ENCODE results near the gene USP40.

Gene USP40

GRCh38 chr2:233492751-233493150 lies 73.8 kb downstream of the USP40 start:
- no peak for DNase-seq

- DNase-seq = no peak
These were observed 74.5 kb downstream of the USP40 start for GRCh38 chr2:233492078-233492477.

GRCh38 chr2:233491326-233491725 lies 75.3 kb downstream of the USP40 start:
- DNase-seq = no peak

DNA sequence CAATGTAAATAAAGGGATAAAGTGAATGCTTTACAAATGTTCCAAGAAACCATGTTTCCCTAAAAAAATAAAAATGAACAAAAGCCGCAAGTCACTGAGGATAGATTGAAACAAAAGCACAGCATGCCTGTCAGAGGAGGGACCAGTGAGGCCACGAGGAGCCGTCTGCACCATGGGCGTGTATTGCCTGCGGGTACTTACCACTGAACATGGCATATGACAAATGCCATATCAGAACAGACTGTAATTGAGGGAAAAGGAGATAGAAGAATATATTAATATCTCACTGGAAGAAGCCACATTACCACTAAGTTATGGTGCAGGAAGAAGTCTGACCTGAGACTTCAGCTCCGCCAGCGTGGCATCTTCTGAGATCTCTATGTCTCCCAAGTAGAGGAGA lies 75.8 kb downstream of the USP40 start:
- no peak for DNase-seq

DNA sequence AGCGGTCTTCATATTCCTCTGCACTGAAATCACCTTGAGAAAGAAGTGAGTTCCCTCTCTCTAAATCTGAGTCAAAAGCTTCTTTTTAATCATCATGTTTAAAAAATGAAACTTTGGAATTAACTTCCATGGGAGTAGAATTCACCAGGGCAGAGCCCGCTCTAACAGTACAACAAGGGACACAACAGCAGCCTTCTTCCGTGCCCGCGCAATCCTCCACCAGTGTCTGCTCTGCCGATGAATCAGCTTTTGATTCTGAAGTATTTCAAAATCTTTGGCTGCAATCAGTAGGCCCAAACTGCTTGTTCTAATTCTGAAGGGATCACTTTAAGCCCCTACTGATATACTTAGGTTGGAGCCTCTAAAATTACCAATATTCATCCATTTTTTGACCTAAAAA lies 76.9 kb downstream of the USP40 start:
- DNase-seq = no peak

GRCh38 chr2:233489143-233489542 lies 77.4 kb downstream of the USP40 start:
- DNase-seq = no peak

DNA sequence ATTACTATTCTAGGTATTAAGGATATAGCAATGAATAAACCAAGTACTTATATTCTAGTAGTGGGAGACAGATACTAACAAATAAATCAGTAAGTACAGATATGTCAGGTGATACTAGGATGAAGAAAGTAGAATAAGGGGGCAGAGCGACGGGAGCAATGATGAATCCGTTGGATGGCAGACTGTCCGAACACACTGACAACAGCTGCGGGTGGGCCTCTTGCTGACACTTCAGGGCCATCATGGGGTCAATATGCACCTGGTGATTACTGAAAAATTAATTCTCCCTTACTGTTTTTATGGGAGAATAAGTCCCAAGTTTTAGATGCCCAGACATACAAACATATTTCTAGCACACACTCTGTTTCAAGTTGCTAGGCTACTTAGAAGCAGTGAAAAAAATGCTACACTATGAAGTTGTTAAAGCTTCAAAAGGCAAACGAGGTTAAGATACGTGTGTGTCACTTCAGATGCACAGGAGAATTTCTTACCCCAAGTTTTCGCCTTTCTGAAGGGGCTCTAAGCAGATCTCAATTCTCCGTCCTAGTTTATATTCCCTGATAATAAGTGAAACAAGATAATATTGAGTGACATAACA lies 78.7 kb downstream of the USP40 start:
- no peak for DNase-seq

DNA sequence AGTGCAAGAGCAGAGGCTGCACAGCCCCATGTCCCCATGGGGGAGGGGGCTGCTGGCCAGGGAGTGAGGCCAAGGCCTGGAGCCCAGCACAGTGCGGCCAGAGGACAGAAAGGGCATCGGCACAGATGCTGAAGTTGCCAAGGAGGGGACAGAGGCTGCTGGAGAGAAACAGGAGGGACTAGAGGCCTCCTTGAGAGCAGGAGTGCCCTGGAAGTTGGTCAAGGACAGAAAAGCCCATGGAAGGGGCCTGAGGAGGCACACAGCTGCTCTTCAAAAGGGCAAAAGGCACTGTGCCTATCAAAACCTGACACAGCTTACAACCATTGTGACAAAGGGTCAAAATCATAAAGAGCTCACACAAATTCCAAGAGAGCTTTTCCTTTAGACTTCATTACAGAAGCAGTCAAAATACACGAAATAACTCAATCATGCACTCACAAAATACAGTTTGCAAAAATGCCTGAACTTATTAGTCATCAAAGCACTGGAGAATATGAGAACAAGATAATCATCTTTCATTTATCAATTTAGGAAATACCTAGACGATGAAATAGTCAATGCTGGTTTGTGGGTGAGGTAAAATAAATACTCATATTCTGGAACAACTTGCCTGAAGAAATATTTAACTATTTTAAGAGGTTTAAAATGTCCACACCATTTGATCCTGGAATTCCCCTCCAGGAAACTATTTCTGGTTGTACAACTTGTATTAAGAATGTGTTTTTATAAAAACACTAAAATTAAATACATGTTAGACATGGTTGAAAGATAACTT lies 79.6 kb downstream of the USP40 start:
- no peak for DNase-seq

DNA sequence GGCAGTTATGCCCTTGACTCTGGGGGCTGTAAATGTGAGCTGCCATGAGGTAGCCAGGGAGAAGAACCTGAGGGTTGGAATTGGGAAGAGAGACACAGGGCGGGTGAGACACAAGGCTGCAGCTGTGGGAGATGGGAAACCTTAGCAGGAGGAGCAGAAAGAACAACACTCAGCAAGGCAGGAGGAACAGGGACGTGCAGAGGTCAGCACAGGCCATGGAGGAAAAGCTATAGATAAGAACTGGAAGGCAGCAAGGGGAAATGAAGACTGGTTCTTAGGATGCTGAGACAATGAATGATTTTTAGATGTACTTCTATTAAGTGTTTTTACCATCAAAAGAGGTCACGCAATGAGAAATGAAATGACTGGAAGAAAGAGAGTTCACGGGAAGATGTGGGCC lies 80.2 kb downstream of the USP40 start:
- no peak for DNase-seq

GRCh38 chr2:233485726-233486125 lies 80.9 kb downstream of the USP40 start:
- DNase-seq = no peak

- DNase-seq = no peak
These were observed 84.0 kb downstream of the USP40 start for GRCh38 chr2:233482616-233483015.

GRCh38 chr2:233481368-233482142 lies 85.0 kb downstream of the USP40 start:
- no peak for DNase-seq

DNA sequence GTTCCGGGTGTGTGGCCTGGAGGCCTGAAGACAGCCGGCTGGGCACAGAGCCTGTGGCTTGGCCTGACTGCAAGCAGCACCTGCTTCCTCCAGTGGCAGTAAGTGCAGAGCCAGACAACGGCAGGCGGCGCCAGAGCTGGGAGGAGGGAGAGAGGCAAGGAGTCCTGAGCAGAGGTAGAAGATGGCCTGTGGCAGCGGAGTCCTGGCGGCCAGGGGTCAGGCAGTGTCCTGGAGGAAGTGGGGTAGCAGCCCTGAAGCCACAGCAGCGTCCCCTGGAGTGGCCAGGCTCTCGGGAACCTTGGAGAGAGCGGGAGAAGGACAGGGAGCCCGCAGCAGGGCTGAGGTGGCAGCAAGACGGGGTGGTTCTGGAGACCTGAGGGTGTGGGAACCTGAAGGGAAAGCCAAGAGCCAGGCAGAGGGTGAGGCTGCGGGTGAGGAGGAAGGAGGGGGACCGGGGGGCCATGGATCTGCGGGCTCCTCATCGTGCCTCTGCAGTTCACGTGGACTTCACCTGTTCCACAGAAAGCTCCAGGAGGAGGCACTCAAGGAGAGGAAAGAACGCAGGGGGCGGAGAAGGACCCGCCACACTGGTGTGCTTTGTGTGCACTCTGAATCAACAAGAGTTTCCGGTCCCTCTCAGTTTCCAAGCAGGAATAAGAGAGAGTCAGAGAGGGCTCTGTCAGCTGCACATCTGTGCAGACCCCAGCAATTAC lies 85.9 kb downstream of the USP40 start:
- DNase-seq = no peak

GRCh38 chr2:233479616-233480489 lies 86.7 kb downstream of the USP40 start:
- DNase-seq = no peak

- DNase-seq = no peak
These were observed 88.8 kb downstream of the USP40 start for GRCh38 chr2:233477548-233478433.

DNA sequence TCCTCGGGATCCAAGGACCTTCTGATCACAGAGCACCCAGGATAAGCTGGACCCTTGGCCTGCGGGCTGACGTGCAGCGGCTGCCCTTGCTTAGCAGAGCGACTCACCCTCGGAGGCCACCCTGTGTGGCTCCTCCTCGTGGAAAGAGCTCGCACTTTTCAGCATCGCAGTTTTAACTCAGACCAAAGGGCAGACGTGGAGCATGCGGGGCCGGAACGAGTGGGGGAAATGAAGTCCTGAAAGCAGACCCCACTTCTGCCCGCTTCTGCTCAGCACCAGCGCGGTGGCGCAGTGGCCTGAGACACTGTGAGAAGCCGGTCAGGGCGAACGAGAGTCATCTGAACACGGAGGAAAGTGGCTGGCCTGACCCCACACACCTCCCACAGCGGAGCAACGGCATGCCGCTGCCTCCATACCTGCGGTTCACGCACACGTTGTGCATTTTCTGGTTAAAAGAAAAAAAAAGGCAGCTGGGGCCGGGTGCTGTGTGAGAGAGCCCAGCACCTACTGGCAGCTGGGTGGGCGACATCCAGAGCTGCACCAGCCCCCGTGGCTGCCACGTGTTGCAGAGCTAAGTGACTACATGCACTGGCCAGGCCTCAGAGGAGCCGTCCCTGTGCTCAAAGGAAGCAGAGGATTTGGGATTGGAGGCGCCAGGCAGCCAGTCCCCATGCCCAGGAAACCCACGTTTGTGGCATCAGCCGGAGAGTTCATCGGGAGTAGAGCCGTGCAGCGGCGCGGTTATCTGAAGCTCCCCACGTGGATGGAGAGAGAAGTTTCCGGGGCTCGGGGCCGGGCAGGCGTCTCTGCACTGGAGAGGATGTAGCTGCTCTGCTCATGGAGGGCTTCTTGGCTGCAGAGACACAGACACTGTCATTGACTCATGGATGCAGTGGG lies 89.7 kb downstream of the USP40 start:
- peak; percentile 9 for DNase-seq

GRCh38 chr2:233476063-233476410 lies 90.5 kb downstream of the USP40 start:
- DNase-seq = peak; percentile 3

DNA sequence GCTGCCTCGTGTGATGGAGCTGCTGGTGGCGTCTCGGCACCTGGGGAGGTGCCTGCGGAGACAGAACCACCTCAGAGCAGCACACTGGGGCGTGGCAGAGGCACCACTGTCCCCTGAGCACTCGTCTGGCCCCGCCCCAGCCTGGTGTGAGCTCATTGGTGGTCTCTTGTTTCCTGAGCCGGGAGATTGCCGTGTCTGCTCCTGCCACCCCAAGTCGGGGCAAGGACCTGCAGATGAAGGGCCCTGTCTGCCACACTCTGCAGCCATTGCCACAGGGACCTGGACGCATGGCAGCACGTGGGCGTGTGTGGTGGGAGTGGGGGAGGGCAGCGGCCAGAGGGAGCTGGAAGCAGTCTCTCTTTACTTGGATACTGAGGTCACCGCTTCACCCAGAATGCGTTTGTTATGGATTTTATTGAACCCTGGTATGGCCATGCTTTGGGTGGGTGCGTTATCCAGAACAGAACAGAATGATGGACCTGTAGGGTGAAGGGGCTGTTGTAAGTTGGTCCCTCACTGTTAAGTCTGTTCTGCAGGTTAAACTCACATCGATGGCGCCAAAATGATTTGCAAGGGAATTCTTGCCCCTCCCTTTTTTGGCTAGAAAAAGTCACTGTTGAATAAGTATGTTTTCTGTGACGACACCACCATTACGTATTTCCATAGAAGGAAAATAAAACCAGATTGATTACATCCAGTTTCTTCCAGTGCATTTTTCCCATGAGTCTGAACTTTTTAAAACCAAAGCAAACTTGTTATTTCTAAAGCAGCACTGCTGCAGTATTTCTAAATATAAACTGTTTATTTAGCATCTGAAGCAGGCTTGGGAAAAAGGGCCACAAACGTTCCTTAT lies 92.0 kb downstream of the USP40 start:
- DNase-seq = peak; percentile 8

- no peak for DNase-seq
These were observed 92.7 kb downstream of the USP40 start for GRCh38 chr2:233473878-233474277.

All from 8988T (cell line).